Measurements from ENCODE around the gene PIEZO2.

PIEZO2 gene

DNA sequence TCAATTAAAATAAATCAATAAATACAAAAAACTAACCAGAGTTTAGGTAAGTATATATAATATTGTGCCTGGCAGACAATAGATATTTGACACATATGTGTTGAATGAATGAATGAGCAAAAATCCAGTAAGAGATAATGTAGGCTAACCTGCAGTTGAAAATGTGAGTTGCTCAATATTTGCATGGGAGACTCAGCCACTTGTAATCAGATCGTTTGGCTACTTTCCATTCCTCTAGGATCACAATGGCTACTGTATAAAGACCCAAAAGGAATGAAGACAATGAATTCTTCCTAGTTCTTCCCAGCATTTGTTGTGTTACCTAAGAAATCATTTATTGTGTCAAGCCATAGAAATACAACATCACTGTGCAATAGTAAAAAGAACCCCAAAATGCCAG, 25.3 kb downstream of the PIEZO2 start:
- TF ChIP-seq, protein P1, sequence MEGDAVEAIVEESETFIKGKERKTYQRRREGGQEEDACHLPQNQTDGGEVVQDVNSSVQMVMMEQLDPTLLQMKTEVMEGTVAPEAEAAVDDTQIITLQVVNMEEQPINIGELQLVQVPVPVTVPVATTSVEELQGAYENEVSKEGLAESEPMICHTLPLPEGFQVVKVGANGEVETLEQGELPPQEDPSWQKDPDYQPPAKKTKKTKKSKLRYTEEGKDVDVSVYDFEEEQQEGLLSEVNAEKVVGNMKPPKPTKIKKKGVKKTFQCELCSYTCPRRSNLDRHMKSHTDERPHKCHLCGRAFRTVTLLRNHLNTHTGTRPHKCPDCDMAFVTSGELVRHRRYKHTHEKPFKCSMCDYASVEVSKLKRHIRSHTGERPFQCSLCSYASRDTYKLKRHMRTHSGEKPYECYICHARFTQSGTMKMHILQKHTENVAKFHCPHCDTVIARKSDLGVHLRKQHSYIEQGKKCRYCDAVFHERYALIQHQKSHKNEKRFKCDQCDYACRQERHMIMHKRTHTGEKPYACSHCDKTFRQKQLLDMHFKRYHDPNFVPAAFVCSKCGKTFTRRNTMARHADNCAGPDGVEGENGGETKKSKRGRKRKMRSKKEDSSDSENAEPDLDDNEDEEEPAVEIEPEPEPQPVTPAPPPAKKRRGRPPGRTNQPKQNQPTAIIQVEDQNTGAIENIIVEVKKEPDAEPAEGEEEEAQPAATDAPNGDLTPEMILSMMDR (IDR thresholded peaks at IDR 0.05; ENCODE audit: poor library complexity, severe bottlenecking): no peak
- DNase-seq (ENCODE audit: low spot score): no peak

DNA sequence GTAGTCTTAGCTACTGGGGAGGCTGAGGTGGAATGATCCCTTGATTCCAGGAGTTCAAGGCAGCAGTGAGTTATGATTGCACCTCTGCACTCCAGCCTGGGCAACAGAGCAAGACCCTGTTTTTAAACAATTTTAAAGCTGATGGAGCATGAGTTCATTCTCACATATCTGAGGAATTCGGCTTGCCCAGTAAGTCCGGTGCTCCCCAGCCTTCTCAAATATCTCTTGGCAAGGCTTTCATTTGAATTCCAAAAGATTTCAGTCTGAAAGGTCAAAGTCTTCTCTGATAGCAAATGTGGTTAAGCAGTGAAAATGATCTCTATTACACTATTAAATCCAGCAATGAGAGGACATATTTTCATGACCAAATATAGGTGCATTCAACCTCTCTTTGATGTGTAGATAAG, 27.9 kb downstream of the PIEZO2 start:
- Histone ChIP-seq H3K27me3 (ENCODE audit: insufficient read depth, poor library complexity, severe bottlenecking) (peaks cover 4% of the 10 kb centered on the region), H3K27ac (ENCODE audit: poor library complexity, severe bottlenecking) (no peak overlapping the region), H3K4me1 (ENCODE audit: insufficient read depth, poor library complexity, severe bottlenecking) (no peaks in the 10 kb centered on the region), H3K9me3 (ENCODE audit: severe bottlenecking) (no peaks in the 10 kb centered on the region), H3K4me3 (ENCODE audit: severe bottlenecking) (no peak overlapping the region), H3K36me3 (ENCODE audit: low read depth) (no peaks in the 10 kb centered on the region)
- no peak for ATAC-seq (ENCODE audit: low read depth)
- TF ChIP-seq, protein P1 (IDR thresholded peaks at IDR 0.05; ENCODE audit: poor library complexity, severe bottlenecking): no peak
- DNase-seq (ENCODE audit: low spot score): no peak

More for the DNA sequence above, 25.3 kb downstream of the PIEZO2 start:
- Histone ChIP-seq H3K27me3 (ENCODE audit: insufficient read depth, poor library complexity, severe bottlenecking) (peaks cover 4% of the 10 kb centered on the region), H3K27ac (ENCODE audit: poor library complexity, severe bottlenecking) (no peak overlapping the region), H3K4me1 (ENCODE audit: insufficient read depth, poor library complexity, severe bottlenecking) (no peaks in the 10 kb centered on the region), H3K4me3 (ENCODE audit: severe bottlenecking) (no peak overlapping the region), H3K36me3 (ENCODE audit: low read depth) (no peaks in the 10 kb centered on the region), H3K9me3 (ENCODE audit: severe bottlenecking) (no peaks in the 10 kb centered on the region)
- ATAC-seq (ENCODE audit: low read depth): no peak

DNA sequence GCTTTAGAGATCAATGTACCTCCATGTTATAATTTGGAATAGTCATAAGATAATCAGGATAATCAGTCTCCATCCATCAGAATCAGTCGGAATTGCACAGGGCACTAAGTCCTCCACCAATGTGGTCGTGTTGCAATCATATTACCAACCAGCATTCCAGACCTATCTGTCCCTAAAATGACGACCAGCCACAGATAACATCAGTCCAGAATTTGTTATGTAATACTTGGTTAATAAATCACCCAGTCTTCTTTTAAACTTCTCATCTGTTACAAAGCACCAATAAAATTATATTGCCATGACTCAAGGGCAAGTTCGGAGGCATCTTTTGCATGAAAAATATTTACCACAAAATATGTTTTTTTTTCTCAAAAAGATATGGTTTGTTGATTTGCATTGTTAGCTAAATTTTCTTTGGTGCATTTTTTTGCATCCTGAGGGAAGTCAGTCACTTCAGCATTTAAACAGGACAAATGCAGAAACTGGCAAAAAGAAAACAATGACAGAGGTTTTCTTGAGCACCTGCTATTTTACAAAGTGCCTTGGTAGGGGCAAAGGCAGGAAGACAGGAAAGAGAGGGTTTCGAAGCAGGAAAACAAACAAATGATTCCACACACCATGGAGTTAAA, 29.3 kb downstream of the PIEZO2 start:
- Histone ChIP-seq H3K9me3 (ENCODE audit: severe bottlenecking) (no peaks in the 10 kb centered on the region), H3K4me3 (ENCODE audit: severe bottlenecking) (no peak overlapping the region), H3K27me3 (ENCODE audit: insufficient read depth, poor library complexity, severe bottlenecking) (peaks cover 4% of the 10 kb centered on the region), H3K27ac (ENCODE audit: poor library complexity, severe bottlenecking) (no peak overlapping the region), H3K4me1 (ENCODE audit: insufficient read depth, poor library complexity, severe bottlenecking) (no peaks in the 10 kb centered on the region), H3K36me3 (ENCODE audit: low read depth) (no peaks in the 10 kb centered on the region)
- DNase-seq (ENCODE audit: low spot score) (no peak), ATAC-seq (ENCODE audit: low read depth) (no peak)
- TF ChIP-seq, protein P1 (IDR thresholded peaks at IDR 0.05; ENCODE audit: poor library complexity, severe bottlenecking): no peak

DNA sequence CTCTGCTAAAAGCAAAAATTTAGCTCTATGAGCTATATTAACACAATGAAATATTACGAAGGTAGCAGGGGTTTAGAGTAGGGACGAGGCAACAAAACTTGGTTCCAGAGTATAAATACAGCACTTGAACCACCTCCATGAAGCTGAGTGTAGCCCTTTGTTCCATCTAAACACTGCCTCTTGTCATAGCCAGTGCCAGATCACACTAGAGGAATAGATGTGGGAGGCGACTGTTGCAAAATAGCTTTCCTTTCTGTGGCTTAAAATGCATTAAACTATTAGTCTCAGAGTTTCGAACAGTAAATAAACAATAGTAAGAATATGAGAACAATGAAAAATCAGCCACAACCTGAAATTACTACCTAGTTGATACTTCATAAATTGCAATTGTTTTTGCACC, 29.8 kb downstream of the PIEZO2 start:
- Histone ChIP-seq H3K9me3 (ENCODE audit: severe bottlenecking) (no peaks in the 10 kb centered on the region), H3K27me3 (ENCODE audit: insufficient read depth, poor library complexity, severe bottlenecking) (peaks cover 4% of the 10 kb centered on the region), H3K27ac (ENCODE audit: poor library complexity, severe bottlenecking) (no peak overlapping the region), H3K4me1 (ENCODE audit: insufficient read depth, poor library complexity, severe bottlenecking) (no peaks in the 10 kb centered on the region), H3K4me3 (ENCODE audit: severe bottlenecking) (no peak overlapping the region), H3K36me3 (ENCODE audit: low read depth) (no peaks in the 10 kb centered on the region)
- TF ChIP-seq, protein P1 (IDR thresholded peaks at IDR 0.05; ENCODE audit: poor library complexity, severe bottlenecking): no peak
- DNase-seq (ENCODE audit: low spot score): no peak
- ATAC-seq (ENCODE audit: low read depth): no peak

DNA sequence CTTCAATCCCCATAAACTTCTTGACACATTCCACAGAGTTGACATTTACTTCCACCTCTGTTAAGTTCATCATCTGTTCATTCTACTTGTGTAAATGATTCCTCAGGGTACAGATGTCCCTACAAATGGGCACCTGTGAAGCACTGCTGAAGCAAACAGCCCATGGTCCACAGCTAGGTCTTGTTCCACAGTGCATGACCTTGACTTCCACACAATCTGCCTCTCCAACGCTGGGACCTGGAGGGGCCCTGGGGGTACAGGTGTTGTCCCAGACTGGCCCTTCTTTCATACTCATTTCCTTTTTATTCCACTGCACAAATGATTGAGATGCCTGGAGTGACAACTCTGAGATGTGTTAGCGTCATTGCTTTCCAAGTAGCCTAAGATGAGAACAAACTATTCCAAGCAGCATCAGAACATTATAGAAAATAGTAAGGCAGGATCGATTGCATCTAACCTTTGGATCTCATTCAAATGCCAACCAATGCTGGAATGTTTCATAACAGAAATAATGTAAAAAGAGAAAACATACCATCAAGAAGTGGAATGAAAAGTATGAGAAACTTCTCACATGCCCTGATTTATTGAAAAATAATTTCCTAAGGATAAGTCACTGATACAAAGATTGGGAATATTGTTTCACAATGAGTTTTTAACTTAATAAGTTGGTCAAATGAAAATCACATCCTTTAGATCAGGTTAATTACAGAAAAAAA, 31.2 kb downstream of the PIEZO2 start:
- H3K4me3 ChIP-seq (ENCODE audit: severe bottlenecking): no peak overlapping the region
- H3K4me1 ChIP-seq (ENCODE audit: insufficient read depth, poor library complexity, severe bottlenecking): no peaks in the 10 kb centered on the region
- H3K36me3 ChIP-seq (ENCODE audit: low read depth): no peaks in the 10 kb centered on the region
- TF ChIP-seq, protein P1 (IDR thresholded peaks at IDR 0.05; ENCODE audit: poor library complexity, severe bottlenecking): no peak
- H3K9me3 ChIP-seq (ENCODE audit: severe bottlenecking): no peaks in the 10 kb centered on the region
- H3K27ac ChIP-seq (ENCODE audit: poor library complexity, severe bottlenecking): no peak overlapping the region
- DNase-seq (ENCODE audit: low spot score) (no peak), ATAC-seq (ENCODE audit: low read depth) (no peak)
- H3K27me3 ChIP-seq (ENCODE audit: insufficient read depth, poor library complexity, severe bottlenecking): peaks cover 4% of the 10 kb centered on the region

Measured in RWPE2 (cell line).